Fibroblast of skin of abdomen (primary cell): ENCODE results near the gene CEACAM8. TPM values are rescaled to one million over a fixed set of nuclear protein-coding genes. Genes with fewer than 3 reads are reported as not detected.
A peak's percentile ranks its signal among the peaks of the same experiment; 100 is the strongest.
"Not testable (repeated sequence)": the region's sequence is repeated elsewhere in the genome, so short reads cannot be mapped to it uniquely, and the experiment has no call there.

ENCODE experiments used
- DNase-seq: peaks from one replicate; pipeline ENCODE4 v3.0.0-alpha.2; 2013
- polyA plus RNA-seq, 2 experiments: library from polyadenylated mRNA; unstranded; fragments of 120-200 nt; gene quantifications; one replicate each; pipeline ENCODE4 v1.2.1, GENCODE V29; 2013; ENCODE audit not compliant: insufficient read length in 2 of 2

Gene CEACAM8
- not detected for polyA plus RNA-seq (2013, experiment 1 of 2; ENCODE audit: insufficient read length)
- not detected for polyA plus RNA-seq (2013, experiment 2 of 2; ENCODE audit: insufficient read length)

- no peak for DNase-seq
Measured at GRCh38 chr19:42594617-42595489, at the start of gene CEACAM8. TSS of gene CEACAM8 (minus strand) at chr19:42594924. CDS start at chr19:42594828, 96 bp downstream.

- DNase-seq = not testable (repeated sequence)
Measured at GRCh38 chr19:42639324-42640092, 44.8 kb upstream of the CEACAM8 start.

DNA sequence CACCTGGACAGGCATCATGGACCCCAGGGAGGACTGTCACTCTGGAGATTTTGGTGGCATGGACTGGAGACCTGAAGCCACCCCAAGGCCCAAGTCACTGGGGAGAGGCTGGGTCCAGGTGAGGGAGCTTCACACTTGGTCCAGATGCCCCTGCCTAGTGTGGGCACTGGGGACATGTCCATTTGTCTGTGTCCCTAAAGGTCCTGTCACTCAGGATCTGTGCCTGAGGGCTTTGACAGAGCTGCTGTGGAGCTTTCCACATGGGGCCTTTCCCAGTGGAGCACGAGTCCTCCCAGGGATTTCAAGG, 40.5 kb upstream of the CEACAM8 start:
- DNase-seq = no peak

DNA sequence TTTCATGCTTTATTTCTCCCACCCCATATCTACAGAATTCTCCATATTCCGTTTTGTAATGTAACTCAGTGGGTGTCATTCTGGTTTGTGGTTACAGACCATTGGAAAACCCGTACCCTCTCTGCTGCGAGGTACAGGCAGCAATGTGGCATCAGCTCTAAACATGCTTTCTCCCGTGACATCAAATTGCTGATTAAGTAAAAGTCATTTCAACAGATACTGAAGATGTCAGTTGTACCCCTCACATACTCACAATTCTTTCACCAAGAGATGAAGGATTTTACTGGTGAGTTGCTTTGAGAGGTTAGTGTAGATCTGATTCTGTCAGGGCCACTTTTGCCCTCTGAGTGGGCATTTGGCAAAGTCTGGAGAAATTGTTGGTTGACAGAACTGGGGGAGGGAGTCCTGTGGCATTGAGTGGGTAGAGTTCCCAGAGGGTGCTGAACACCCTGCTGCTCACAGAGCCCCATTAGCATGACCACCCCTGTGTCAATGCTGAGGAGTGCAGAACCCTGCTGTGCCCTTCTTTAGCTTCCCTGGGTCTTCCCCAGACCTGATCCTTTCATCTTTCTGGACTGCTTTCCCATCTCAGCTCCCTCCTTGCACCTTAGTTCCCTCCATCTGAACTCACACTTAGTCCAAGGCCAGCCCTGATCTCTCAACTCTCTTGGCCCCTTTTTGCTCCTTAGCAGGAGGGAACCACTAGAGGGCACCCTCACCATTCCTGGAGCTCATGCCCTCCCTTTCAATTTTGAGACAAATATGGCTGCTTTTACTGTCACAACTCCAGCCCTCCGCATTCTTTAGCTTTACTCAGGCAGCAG, 39.9 kb upstream of the CEACAM8 start:
- peak; percentile 10 for DNase-seq

DNA sequence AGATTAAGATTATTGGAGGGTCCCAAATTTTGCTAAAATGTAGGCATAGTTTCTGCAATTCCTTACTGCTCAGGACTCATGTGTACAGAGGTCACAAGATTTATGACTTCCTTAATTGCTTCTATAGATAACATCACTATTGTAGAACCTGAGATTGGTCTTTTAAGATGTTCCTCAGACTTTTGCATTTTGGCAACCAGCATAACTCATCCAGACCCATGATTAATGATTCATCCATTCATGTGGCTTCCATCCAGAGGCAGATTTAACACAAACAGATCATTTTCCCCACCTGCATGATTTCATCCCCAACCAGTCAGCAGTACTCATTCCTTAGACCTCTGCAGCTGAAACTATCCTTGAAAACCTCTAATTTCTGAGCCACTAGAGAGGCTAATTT, 34.5 kb upstream of the CEACAM8 start:
- no peak for DNase-seq

GRCh38 chr19:42628411-42629140, 33.9 kb upstream of the CEACAM8 start:
- no peak for DNase-seq

DNA sequence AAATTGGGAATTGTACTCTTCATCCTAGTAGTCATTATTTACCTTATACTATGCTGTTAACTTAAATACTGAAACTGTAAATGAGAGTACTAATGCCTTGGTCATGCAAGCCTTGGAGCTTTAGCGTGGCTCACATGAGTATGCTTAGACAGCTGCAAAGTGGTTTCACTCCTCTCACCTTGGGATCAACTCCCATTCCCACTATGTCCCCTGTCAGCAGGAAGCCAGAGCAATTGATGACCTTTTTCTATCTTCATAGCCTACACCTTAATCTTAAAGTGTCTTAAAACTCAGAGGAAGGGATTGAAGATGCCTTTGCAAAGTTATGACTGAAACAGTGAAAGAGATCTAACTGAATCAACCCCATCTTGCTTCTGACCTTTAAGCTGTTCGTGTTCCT, 33.2 kb upstream of the CEACAM8 start:
- DNase-seq = no peak

DNA sequence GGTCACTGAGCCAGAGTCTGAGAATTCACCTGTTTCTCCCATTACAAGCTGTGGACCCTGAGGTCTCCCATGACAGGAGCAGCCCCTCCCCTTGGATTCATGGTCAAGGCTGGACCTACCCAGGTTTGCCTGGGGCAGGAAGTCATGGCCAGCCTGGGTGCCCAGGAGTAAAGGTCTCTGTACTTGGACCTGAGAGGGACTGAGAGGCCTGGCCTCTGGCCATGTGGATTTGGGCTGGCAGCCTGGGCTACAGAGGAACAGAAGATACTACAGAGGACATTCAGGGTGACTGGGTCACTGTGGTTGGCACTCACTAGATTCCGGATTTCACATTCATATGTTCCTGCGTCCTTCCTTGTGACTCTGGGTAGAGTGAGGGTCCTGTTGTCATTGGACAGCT, 31.5 kb upstream of the CEACAM8 start:
- no peak for DNase-seq

DNA sequence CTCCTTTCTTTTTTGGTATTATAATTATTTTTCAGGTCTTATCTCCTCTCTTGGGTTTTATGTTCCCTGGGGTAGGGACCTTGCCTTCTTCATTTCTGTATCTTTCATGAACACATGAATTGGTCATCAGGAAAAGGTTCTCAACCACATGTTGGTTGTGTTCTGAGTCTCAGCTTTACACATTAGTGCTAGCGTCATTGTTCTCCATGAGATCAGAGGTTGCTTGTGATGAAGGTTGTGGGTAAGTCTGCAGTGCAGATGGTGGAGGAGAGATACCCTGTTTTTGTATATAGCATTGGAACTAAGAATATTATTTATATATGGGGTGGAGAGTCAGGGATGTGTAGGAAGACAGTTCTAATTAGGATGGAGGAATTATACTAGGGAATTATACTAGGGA, 24.5 kb upstream of the CEACAM8 start:
- no peak for DNase-seq

- no peak for DNase-seq
Measured at GRCh38 chr19:42613666-42614065, 18.9 kb upstream of the CEACAM8 start.

- DNase-seq = not testable (repeated sequence)
Measured at GRCh38 chr19:42610401-42610915, 15.7 kb upstream of the CEACAM8 start.

GRCh38 chr19:42606660-42607351, 12.1 kb upstream of the CEACAM8 start:
- peak; percentile 13 for DNase-seq

DNA sequence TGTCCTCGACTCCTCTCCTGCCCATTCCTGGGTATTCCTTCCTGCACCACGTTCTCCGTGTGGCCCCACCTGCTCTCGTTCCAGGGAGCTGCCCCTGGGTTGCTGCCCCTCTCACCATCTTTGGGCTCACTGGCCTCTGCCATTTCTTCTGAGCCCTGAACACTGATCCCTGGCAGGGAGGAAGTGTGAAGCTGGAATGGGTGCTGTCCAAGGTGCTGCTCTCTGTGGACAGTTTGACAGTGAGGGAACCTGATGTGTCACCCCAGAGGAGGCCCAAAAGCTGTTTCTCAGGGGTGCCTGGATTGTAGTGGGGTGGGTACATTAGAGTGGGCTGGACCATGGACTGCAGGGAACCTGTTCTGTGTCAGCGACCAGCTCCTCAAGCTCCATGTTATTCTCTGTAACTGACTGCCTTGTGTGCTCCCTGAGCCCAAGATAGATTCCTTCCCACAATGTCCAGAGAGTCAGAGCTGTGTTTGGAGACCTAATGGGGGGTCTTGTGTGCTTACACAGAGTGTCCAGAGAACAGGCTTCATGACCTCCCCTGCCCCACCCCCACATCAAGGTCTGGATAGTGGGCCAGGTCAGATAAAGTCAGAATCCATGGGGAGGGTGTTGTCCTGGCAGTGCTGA, 7.2 kb upstream of the CEACAM8 start:
- peak; percentile 15 for DNase-seq

DNA sequence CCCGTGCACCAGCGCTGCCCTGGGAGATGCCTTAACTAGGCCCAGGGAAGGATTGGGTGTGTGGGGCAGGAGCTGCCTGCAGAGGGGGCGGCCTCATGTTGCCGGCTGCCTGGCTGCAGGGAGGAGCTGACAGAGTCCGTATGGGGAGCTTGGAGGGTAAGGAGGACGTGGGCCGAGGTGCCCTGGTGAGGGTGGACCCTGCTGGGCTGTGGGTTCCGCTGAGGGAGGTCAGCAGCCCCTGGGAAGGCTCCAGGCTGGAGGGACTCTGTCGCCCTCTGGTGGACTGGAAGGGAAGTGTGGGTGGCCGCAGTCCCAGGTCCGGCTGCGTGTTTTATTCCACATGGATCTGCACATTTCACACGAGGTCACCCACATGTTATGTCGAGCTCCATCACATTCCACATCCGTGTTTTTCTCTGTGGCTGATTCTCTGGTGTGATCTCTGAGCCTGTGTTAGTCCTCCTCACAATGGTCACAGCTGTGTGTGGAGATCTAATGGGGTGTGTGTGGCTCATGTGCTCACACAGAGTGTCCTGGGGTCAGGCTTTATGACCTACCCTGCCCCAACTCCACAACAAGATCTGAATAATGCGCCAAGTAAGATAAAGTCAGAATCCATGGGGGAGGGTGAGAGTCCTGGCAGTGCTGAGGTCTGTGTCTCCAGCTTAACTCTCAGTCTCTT, 1.8 kb upstream of the CEACAM8 start:
- DNase-seq = peak; percentile 2

DNA sequence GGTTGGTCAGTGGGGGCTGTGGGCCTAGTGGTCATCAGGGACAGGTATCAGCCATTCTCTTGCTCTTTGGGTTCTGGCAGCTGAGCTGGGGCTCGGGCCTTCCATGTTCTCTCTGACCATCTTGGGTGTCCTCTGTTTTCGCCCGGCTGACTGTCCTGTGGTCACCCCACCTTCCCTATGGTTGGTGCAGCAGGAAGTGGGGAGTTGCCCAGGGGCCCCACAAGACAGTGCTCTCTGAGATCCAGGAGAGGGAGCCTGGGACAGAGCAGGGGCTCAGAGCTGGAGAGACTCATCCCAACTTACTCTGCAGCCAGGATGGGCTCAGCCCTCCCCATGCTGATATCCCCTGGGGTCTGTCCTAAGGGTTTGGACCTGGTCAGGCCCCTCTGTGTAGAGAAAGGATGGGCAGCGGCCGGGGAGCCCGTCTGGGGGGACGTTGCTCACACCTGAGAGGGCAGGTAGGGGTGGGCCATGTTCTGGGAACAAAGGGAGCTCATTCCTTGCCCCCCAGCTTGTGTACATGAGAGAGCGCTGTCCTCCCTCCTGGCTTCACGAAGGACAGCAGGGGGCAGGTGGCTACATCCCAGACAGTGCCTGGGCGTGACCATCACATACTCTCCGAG, 937 bp upstream of the CEACAM8 start:
- DNase-seq = no peak

DNA sequence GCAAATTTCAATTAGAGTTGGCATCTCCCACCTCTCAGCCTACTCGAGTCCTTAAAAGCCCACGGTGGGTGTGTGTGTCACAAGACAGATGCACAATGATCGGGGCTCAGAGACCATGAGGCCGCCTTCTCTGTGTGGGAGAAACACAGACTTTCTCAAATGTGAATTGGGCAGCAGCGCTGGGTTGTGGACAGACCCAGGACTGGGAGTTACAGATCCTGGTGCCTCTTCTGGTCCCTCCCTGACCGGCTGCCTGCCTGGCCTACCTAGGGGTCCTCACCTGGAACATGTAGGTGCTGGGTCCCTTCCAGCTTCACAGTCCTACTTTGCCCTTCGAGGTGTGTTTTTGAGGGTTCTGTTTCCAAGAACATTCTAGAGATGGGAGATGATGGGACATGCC, 4.9 kb downstream of the CEACAM8 start:
- DNase-seq = no peak

DNA sequence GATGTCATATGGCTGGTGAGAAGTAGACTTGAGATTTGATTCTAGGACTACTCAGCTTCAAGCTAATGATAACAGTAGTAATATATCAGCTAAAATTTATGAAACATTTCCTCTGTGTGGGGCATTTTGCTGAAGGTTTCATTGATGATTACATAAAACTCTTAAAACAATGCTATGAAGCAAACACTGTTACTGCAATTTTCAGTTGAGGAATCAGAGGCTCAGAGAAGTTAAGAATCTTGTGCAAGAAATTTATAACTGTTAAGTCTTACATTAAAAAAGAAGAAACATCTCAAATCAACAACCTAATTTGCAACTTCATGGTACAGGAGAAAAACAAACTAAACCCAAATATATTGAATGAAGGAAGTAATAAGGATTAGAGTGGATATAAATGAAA, 10.3 kb downstream of the CEACAM8 start:
- DNase-seq = no peak

- no peak for DNase-seq
Measured at GRCh38 chr19:42577016-42577415, 17.7 kb downstream of the CEACAM8 start.

GRCh38 chr19:42576241-42576640, 18.5 kb downstream of the CEACAM8 start:
- DNase-seq = no peak

GRCh38 chr19:42573642-42574041, 21.1 kb downstream of the CEACAM8 start:
- DNase-seq = no peak
